CD4-positive, alpha-beta T cell treated with Interleukin-6 for 4 hours (primary cell): ENCODE results near the gene VAPB.

Experiments
- DNase-seq: peaks from one replicate; pipeline ENCODE4 v3.0.0-alpha.2; 2020; ENCODE audit warnings: mixed read lengths

Gene VAPB

GRCh38 chr20:58438970-58439808 lies 50.2 kb downstream of the VAPB start:
- no peak for DNase-seq

- no peak for DNase-seq
Observed at GRCh38 chr20:58440021-58440767, 51.2 kb downstream of the VAPB start.

- no peak for DNase-seq
Observed at GRCh38 chr20:58441723-58442122, 52.7 kb downstream of the VAPB start.

- DNase-seq: no peak
Observed at GRCh38 chr20:58444746-58445255, 55.8 kb downstream of the VAPB start.

- DNase-seq: no peak
Observed at GRCh38 chr20:58446264-58446959, 57.4 kb downstream of the VAPB start.

- no peak for DNase-seq
Observed at GRCh38 chr20:58446960-58447265, 57.9 kb downstream of the VAPB start.

- peak; percentile 66 for DNase-seq
Observed at GRCh38 chr20:58447511-58448391, 58.7 kb downstream of the VAPB start.

GRCh38 chr20:58448958-58449357 lies 59.9 kb downstream of the VAPB start:
- no peak for DNase-seq

GRCh38 chr20:58449681-58450221 lies 60.7 kb downstream of the VAPB start:
- DNase-seq: no peak

GRCh38 chr20:58450254-58450653 lies 61.2 kb downstream of the VAPB start:
- DNase-seq: no peak

- DNase-seq: no peak
Observed at GRCh38 chr20:58452667-58453255, 63.7 kb downstream of the VAPB start.

GRCh38 chr20:58453391-58453790 lies 64.4 kb downstream of the VAPB start:
- no peak for DNase-seq

- DNase-seq: no peak
Observed at GRCh38 chr20:58454460-58454859, 65.4 kb downstream of the VAPB start.

GRCh38 chr20:58457083-58457695 lies 68.2 kb downstream of the VAPB start:
- no peak for DNase-seq

GRCh38 chr20:58458342-58459057 lies 69.5 kb downstream of the VAPB start:
- no peak for DNase-seq

GRCh38 chr20:58459058-58459750 lies 70.2 kb downstream of the VAPB start:
- no peak for DNase-seq

GRCh38 chr20:58461104-58461503 lies 72.1 kb downstream of the VAPB start:
- no peak for DNase-seq

- no peak for DNase-seq
Observed at GRCh38 chr20:58461899-58462298, 72.9 kb downstream of the VAPB start.

GRCh38 chr20:58463256-58463655 lies 74.2 kb downstream of the VAPB start:
- DNase-seq: no peak

GRCh38 chr20:58464838-58465237 lies 75.8 kb downstream of the VAPB start:
- no peak for DNase-seq
